HG03175 (cell line): ENCODE data around the gene SIRT3.

Source experiments
- ATAC-seq: cut with Tn5 transposase; IDR thresholded peaks from one replicate; pipeline ENCODE4 v1.9.1; 2021; ENCODE audit warnings: mild to moderate bottlenecking, moderate library complexity; ENCODE audit not compliant: unreplicated experiment

The SIRT3 gene

GRCh38 chr11:271319-271715, 35.2 kb upstream of the SIRT3 start:
- ATAC-seq, result no peak

GRCh38 chr11:270451-271318, 34.5 kb upstream of the SIRT3 start:
- ATAC-seq, result no peak

- ATAC-seq, result peak; percentile 64
Observed at GRCh38 chr11:269146-269890, 33.2 kb upstream of the SIRT3 start.

GRCh38 chr11:268716-269145, 32.6 kb upstream of the SIRT3 start:
- peak; percentile 54 for ATAC-seq

GRCh38 chr11:267491-267994, 31.4 kb upstream of the SIRT3 start:
- ATAC-seq, result no peak

- no peak for ATAC-seq
Observed at GRCh38 chr11:266676-267439, 30.7 kb upstream of the SIRT3 start.

GRCh38 chr11:261624-262023, 25.5 kb upstream of the SIRT3 start:
- no peak for ATAC-seq

- no peak for ATAC-seq
Observed at GRCh38 chr11:259413-259812, 23.3 kb upstream of the SIRT3 start.

- no peak for ATAC-seq
Observed at GRCh38 chr11:257766-258493, 21.8 kb upstream of the SIRT3 start.

GRCh38 chr11:256952-257737, 21.0 kb upstream of the SIRT3 start:
- no peak for ATAC-seq

- no peak for ATAC-seq
Observed at GRCh38 chr11:255816-256215, 19.7 kb upstream of the SIRT3 start.

GRCh38 chr11:255176-255575, 19.0 kb upstream of the SIRT3 start:
- no peak for ATAC-seq

- ATAC-seq, result no peak
Observed at GRCh38 chr11:253886-254270, 17.7 kb upstream of the SIRT3 start.

- no peak for ATAC-seq
Observed at GRCh38 chr11:253160-253885, 17.2 kb upstream of the SIRT3 start.

GRCh38 chr11:252666-253065, 16.5 kb upstream of the SIRT3 start:
- no peak for ATAC-seq

GRCh38 chr11:251550-251949, 15.4 kb upstream of the SIRT3 start:
- no peak for ATAC-seq

GRCh38 chr11:250740-251299, 14.7 kb upstream of the SIRT3 start:
- ATAC-seq, result no peak

- no peak for ATAC-seq
Observed at GRCh38 chr11:250274-250673, 14.1 kb upstream of the SIRT3 start.

GRCh38 chr11:249062-249461, 12.9 kb upstream of the SIRT3 start:
- no peak for ATAC-seq
